WTC11 (cell line): ENCODE data around the gene PCIF1.

ENCODE experiments used
- ATF3 ChIP-seq: sonication (generic); formaldehyde crosslinking; conservative IDR thresholded peaks from 2 replicates; pipeline ENCODE4 v1.8.1; 2022; ENCODE audit warnings: mild to moderate bottlenecking, missing genetic modification reagents
- CREB1 ChIP-seq: sonication (generic); formaldehyde crosslinking; IDR thresholded peaks from 2 replicates; pipeline ENCODE4 v1.8.0; 2023; ENCODE audit warnings: mild to moderate bottlenecking, missing genetic modification reagents
- CTCF ChIP-seq: fragments of 200-600 bp; IDR thresholded peaks from 2 replicates; pipeline ENCODE4 v1.8.0; 2022; ENCODE audit warnings: antibody characterized with exemption
- E2F4 ChIP-seq: sonication (generic); formaldehyde crosslinking; IDR thresholded peaks from 2 replicates; pipeline ENCODE4 v1.8.1; 2022; ENCODE audit warnings: low read depth, mild to moderate bottlenecking, moderate library complexity, missing genetic modification reagents, borderline replicate concordance
- GTF2I ChIP-seq: fragments of 250-450 bp; sonication (Bioruptor Pico); conservative IDR thresholded peaks from 2 replicates; pipeline ENCODE4 v1.4.0; 2021; ENCODE audit warnings: mild to moderate bottlenecking
- KAT7 ChIP-seq: sonication (generic); formaldehyde crosslinking; IDR thresholded peaks from 2 replicates; pipeline ENCODE4 v1.8.1; 2023; ENCODE audit warnings: missing genetic modification reagents, mild to moderate bottlenecking, borderline replicate concordance
- MAX ChIP-seq: sonication (generic); formaldehyde crosslinking; IDR thresholded peaks from 2 replicates; pipeline ENCODE4 v1.8.0; 2022; ENCODE audit warnings: mild to moderate bottlenecking, missing genetic modification reagents
- NFYB ChIP-seq: sonication (generic); formaldehyde crosslinking; conservative IDR thresholded peaks from 2 replicates; pipeline ENCODE4 v1.8.0; 2022; ENCODE audit warnings: low read depth, missing genetic modification reagents
- USF2 ChIP-seq: sonication (generic); formaldehyde crosslinking; IDR thresholded peaks from 2 replicates; pipeline ENCODE4 v1.8.1; 2023; ENCODE audit warnings: mild to moderate bottlenecking, missing genetic modification reagents, moderate library complexity
- ZNF416 ChIP-seq: fragments of 250-450 bp; sonication (Bioruptor Pico); IDR thresholded peaks from 2 replicates; pipeline ENCODE4 v1.9.0; 2021; ENCODE audit warnings: mild to moderate bottlenecking, inconsistent platforms
- ZNF512 ChIP-seq: sonication (generic); formaldehyde crosslinking; IDR thresholded peaks from 2 replicates; pipeline ENCODE4 v1.8.1; 2022; ENCODE audit warnings: missing genetic modification reagents, borderline replicate concordance

- TF ChIP-seq CTCF, result no peak
- no peak for TF ChIP-seq MAX (CRISPR knock-in tag)
- no peak for TF ChIP-seq KAT7 (CRISPR knock-in tag)
- TF ChIP-seq CREB1 (CRISPR knock-in tag), result no peak
- TF ChIP-seq ZNF512 (CRISPR knock-in tag), result no peak
- no peak for TF ChIP-seq NFYB
- TF ChIP-seq ATF3, result no peak
- TF ChIP-seq ZNF416 (CRISPR knock-in tag), result no peak
- no peak for TF ChIP-seq USF2 (CRISPR knock-in tag)
- no peak for TF ChIP-seq GTF2I (CRISPR knock-in tag)
- no peak for TF ChIP-seq E2F4 (CRISPR knock-in tag)
Observed at GRCh38 chr20:45917790-45918141, 16.7 kb upstream of the PCIF1 start.
